ENCODE data around the gene DGUOK.
"Not testable (repeated sequence)": the region's sequence is repeated elsewhere in the genome, so short reads cannot be mapped to it uniquely, and the experiment has no call there.

- TF ChIP-seq POLR2AphosphoS5, CTCF, EP300, POLR2A (IDR thresholded peaks at IDR 0.05): not testable (repeated sequence)
These were observed 38.9 kb upstream of the DGUOK start for GRCh38 chr2:73887596-73888353.

Data from sigmoid colon (tissue), 4 donors.